HG02973 (cell line): ENCODE measurements around the gene C4B.
"Not testable (repeated sequence)": the region's sequence is repeated elsewhere in the genome, so short reads cannot be mapped to it uniquely, and the experiment has no call there.

ENCODE experiments used
- ATAC-seq: cut with Tn5 transposase; IDR thresholded peaks from one replicate; pipeline ENCODE4 v1.9.1; 2021; ENCODE audit warnings: moderate library complexity; ENCODE audit not compliant: unreplicated experiment

Gene C4B

DNA sequence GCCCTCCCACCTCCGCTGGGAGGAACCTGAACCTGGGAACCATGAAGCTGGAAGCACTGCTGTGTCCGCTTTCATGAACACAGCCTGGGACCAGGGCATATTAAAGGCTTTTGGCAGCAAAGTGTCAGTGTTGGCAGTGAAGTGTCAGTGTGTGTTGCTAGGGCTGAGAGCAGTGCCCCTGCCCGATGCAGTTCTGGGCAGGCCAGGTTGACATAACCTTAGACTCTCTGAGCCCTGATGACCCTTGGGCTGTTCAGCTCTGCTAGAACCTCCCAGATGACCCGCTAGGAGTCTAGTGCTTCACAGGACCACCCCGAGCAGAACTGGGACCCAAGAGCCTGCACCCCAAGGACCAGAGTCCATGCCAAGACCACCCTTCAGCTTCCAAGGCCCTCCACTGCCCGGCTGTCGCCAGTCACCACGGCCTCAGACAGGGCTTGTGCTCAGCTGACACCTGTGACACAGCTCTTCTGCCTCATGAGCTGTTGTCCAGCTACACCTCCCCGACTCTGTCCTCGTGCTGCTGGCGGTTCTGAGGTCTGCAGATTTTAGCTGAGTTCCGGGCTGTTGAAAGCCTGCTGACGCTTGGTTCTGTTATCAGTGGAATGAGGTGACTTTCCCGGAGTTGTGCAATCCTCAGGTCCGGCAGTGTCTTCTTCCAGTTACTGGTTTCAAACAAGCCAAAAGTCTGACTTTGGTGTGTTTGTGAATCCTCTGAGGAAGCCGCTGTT, 20.9 kb downstream of the C4B start:
- not testable (repeated sequence) for ATAC-seq

DNA sequence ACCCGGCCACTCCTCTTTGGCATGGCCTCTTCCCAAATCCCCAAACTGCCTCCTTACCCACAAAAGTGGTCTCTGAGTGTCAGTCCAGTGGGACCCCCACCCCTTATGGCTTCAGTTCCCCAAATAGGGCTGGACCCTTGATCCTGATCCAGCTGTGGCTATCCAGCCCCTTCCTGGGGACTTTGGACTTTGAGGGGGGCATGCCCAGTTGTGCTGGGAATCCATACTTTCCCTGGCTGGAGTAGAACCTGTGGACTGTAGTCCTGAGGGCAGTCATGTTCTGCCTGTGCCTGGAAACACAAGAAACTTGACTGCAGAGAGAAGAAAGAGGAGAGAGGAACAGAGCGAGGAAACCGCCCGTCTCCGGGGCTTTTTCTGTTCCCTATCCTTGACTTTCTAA, 22.5 kb downstream of the C4B start:
- ATAC-seq: not testable (repeated sequence)

DNA sequence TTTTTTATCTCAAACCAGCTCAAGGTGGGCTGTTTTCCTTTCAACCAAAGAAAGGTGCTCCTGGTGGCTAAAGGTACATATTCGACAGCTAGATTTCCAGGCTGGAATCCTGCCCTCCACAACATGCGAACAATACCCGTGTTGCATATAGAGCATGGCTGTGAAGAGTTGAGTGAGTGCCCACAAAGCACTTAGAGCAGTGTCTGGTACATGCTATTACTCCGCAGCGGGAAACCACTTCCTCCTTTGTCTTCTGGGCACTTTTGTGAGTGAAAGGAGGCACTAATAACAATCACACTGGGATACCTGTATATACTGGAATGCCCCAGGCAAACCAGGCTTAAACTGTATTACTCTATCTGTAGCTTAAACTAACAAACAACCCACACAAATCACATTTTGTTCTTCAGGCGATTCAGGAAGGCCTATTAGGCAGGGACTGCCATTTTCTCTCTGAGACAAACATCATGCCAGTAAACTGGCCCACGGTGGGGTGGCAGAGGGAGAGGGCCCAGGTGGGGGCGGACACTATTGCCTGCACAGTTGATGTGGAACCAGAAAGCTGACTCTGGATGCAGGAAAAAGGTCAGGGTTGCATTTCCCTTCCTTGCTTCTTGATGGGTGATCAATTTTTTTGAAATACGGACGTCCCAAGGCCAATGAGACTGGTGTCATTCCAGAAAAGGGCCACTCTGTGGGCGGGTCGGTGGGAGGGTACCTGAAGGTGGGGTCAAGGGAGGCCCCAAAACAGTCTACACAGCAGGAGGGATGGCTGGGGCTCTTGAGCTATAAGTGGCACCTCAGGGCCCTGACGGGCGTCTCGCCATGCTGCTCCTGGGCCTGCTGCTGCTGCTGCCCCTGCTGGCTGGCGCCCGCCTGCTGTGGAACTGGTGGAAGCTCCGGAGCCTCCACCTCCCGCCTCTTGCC, 23.3 kb downstream of the C4B start, which contains the start of gene CYP21A2:
TSS of gene CYP21A2 (plus strand) at position 818 of the 927 bp plus-strand sequence. CDS start at position 826, 8 bp downstream.
- ATAC-seq: not testable (repeated sequence)

DNA sequence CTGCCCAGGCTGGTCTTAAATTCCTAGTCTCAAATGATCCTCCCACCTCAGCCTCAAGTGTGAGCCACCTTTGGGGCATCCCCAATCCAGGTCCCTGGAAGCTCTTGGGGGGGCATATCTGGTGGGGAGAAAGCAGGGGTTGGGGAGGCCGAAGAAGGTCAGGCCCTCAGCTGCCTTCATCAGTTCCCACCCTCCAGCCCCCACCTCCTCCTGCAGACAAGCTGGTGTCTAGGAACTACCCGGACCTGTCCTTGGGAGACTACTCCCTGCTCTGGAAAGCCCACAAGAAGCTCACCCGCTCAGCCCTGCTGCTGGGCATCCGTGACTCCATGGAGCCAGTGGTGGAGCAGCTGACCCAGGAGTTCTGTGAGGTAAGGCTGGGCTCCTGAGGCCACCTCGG, 24.3 kb downstream of the C4B start:
- not testable (repeated sequence) for ATAC-seq

DNA sequence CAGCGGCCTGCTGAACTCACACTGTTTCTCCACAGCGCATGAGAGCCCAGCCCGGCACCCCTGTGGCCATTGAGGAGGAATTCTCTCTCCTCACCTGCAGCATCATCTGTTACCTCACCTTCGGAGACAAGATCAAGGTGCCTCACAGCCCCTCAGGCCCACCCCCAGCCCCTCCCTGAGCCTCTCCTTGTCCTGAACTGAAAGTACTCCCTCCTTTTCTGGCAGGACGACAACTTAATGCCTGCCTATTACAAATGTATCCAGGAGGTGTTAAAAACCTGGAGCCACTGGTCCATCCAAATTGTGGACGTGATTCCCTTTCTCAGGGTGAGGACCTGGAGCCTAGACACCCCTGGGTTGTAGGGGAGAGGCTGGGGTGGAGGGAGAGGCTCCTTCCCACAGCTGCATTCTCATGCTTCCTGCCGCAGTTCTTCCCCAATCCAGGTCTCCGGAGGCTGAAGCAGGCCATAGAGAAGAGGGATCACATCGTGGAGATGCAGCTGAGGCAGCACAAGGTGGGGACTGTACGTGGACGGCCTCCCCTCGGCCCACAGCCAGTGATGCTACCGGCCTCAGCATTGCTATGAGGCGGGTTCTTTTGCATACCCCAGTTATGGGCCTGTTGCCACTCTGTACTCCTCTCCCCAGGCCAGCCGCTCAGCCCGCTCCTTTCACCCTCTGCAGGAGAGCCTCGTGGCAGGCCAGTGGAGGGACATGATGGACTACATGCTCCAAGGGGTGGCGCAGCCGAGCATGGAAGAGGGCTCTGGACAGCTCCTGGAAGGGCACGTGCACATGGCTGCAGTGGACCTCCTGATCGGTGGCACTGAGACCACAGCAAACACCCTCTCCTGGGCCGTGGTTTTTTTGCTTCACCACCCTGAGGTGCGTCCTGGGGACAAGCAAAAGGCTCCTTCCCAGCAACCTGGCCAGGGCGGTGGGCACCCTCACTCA, 25.0 kb downstream of the C4B start:
- not testable (repeated sequence) for ATAC-seq

DNA sequence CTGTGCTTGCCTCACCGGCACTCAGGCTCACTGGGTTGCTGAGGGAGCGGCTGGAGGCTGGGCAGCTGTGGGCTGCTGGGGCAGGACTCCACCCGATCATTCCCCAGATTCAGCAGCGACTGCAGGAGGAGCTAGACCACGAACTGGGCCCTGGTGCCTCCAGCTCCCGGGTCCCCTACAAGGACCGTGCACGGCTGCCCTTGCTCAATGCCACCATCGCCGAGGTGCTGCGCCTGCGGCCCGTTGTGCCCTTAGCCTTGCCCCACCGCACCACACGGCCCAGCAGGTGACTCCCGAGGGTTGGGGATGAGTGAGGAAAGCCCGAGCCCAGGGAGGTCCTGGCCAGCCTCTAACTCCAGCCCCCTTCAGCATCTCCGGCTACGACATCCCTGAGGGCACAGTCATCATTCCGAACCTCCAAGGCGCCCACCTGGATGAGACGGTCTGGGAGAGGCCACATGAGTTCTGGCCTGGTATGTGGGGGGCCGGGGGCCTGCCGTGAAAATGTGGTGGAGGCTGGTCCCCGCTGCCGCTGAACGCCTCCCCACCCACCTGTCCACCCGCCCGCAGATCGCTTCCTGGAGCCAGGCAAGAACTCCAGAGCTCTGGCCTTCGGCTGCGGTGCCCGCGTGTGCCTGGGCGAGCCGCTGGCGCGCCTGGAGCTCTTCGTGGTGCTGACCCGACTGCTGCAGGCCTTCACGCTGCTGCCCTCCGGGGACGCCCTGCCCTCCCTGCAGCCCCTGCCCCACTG, 25.9 kb downstream of the C4B start:
- not testable (repeated sequence) for ATAC-seq

DNA sequence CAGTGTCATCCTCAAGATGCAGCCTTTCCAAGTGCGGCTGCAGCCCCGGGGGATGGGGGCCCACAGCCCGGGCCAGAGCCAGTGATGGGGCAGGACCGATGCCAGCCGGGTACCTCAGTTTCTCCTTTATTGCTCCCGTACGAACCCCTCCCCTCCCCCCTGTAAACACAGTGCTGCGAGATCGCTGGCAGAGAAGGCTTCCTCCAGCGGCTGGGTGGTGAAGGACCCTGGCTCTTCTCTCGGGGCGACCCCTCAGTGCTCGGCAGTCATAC, 26.4 kb downstream of the C4B start:
- not testable (repeated sequence) for ATAC-seq

DNA sequence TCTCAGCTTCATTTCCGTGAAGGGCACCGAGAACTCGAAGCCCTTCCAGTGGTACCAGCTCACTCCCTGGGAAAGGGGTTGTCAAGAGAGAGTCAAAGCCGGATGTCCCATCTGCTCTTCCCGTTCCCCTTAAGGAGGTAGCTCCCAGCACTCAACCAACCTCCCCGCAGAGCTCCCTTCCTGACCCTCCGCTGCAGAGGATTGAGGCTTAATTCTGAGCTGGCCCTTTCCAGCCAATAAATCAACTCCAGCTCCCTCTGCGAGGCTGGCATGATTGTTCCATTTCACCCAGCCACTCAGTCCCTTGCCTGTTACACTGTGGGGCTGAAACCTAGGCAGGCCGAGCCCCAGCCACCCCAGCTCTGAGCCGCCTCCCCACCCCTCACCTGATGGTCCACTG, 26.8 kb downstream of the C4B start:
- ATAC-seq: not testable (repeated sequence)

DNA sequence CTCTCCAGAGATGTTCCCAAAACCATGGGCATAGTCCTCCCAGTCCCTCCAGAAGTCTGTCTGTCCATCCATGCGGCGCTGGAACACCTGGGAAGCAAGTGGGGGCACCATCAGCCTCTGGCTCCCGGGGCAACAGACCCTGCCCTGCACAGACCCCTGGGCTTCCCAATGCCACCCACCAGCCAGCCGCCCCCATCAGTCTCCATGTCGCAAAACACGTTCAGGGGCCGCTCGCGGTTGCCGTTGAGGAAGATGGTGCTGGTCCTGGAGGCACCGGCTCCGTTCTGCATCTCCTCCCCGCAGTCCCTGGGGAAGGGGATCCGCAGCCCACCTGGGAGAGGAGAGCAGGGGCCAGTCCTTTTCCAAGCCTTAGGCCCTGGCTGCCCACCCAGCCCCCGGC, 27.7 kb downstream of the C4B start:
- not testable (repeated sequence) for ATAC-seq

DNA sequence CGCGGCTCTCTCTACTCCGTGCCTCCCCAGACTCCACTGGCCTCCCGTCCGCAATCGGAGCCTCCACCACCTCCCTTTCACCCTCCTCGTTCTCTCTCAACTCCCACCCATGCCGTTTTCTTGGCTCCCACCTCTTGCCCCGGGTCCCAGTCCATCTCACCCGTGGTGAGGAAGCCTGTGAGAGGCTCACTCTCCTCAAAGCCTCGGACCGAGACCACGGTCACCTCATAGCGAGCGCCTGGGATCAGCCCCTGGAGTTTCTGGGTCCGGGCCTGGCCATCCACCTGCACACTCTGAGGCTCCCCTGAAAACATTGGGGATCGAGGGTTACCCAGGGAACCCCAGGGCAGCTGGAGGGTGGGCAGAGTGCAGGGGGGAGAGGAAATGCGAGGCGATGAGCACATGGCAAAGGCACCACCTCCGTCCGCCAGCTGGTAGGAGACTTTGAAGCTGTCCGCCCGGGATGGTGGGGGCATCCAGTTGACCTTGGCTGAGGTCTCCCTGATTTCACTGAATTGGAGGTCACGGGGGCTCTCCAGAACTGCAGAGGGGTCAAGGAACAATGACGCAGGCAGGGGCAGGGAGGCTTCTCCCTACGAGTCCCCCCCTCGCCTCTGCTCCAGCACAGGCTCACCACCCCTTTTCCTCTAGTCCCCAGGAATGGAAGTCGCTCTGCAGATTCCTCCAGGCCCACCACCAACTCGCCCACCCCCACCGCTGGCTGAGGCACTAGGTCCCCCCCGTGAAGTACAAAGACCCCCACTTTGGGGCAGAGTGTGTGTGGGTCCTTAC, 29.2 kb downstream of the C4B start:
- not testable (repeated sequence) for ATAC-seq

DNA sequence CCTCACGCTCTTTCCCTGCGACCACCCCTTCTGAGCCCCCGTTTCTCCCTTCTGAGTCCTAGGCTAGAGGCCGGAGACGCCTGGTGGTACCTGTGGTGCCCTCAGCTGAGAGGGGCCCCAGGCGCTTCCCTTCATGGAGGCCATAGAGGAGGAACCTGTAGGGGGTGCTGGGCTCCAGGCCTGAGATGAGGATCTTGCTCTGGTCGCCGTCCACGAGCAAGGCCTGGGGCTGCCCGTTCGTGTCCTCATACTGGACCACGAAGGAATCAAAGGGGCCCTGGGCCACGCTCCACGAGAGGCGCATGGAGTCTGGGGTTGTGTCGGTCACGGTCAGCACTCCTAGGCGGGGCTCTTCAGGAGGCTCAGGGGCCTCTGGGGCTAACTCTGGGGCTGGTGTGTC, 30.3 kb downstream of the C4B start:
- ATAC-seq: not testable (repeated sequence)

DNA sequence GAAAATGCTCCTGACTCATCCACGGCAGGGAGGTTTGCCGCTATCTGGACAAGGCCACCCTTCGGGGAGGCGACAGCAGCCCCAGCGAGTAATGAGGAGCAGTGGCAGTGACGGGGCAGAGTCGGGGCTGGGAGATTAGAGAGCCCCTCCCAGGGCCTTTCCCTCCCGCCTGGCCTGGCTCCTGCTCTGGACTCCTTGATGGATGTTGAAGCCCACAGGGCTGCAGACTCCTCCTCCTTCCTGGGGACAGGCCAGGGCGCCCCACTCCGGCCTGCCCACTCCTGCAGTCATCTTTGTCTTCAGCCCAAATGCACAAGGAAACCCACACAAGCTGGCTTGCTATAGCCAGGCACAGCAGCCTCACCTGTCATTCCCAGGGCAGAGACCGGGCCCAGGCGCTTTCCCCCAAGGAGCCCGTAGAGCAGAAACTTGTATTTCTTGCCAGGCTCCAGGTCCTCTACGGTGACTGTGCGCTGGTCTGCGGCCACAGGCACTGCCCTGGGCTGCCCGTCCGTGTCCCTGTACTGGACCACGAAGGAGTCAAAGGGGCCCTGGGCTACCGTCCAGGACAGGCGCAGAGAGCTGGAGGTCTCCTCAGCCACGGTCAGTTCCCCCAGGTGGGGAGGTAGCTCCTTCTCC, 31.3 kb downstream of the C4B start:
- ATAC-seq: no peak

DNA sequence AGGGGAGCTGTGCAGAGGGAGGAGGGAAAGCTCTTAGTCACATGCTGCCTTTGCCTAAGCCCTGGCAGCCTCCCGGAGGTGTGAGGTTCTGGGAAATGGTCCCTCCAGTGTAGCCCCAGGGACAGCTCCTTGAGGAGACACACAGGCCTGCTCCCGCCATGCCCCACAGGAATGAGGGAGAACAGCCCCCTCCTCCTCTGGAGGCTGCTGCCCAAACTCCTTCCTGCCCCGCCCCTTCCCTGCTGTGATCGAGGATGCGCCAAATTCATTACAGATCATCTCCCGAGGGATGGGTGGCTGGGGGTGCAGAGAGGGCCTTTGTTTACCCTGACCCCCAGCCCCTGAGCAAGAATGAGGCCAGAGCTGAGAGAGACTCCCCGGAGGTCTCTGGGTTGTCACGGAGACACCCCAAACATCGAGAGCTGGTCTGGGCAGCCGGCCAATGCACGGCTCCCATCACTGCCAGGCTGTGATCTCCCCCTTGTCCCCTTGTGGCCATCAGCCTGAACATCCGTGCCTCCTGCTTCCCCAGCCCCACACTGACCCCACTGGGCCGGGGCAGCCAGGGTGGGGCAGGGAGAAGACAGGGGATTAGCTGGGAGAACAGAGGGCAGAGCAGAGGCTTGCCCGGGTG, 32.0 kb downstream of the C4B start:
- no peak for ATAC-seq

DNA sequence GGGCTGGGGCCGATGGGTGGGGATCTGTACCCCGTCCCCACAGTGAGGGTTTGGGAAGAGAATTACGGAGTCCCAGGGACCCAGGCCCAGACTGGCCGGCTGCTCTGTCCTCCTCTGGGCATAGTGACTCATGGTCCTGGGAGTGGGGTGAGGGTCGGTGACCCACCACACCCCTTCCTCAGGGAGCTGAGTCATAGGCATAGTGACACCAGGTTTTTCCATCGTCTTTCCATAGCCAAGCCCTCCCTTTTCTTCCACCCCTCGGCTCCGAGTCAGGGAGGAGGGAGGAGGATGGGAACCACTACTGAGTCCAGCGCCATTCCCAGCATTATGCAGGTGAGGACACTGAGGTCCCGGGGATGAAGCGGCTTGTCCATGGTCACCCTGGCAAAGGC, 32.5 kb downstream of the C4B start:
- ATAC-seq: no peak

DNA sequence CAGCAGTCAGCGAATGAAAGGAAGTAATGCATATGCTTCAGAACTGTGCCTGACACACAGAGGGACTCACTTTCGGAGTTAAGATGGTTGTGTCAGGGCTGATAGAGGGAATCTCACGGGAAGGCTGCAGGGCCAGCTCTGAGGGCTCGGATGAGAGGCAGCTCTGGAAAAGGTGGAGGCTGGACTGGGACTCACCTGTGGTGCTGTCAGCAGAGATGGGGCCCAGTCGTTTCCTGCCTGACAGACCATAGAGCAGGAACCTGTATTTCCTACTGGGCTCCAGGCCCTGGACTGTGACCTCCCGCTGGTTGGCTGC, 32.9 kb downstream of the C4B start:
- ATAC-seq: no peak

DNA sequence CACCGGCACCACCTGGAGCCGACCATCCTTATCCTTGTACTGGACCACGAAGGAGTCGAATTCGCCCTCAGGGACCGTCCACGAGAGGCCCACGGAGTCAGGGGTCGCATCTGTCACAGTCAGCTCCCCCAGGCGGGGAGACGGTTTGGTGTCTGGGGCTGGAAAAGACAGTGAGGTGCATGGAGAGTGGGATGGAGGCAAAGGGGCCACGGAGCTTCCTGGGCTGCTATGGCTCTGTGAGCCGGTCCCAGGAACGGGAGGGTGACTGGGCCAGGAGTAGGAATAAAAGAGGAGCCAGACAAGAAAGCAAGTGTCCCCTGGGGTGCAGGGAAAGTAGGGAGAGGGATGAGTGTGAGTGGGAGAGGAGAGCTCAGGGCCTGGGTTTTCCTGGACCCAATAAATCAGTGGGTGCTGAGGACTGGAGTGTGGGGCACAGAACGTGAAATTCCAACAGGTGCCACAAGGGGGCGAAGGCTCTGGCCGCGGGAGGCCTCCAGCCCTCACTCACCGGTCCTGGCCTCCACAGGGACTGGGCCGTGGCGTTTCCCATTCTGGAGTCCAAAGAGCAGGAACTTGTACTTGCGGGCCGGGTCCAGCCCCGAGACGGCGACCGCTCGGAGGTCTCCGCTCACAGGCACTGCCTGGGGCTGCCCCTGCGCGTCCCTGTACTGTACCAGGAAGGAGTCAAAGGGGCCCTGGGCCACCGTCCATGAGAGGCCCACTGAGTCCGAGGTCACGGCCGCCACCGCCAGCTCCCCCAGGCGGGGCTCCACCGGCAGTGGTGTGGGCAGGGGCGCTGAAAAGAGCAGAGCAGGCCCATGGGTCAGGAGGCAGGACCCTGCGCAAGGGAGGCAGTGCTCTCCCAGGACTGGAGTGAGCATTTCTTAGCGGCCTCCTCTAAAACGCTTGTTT, 33.5 kb downstream of the C4B start:
- no peak for ATAC-seq

DNA sequence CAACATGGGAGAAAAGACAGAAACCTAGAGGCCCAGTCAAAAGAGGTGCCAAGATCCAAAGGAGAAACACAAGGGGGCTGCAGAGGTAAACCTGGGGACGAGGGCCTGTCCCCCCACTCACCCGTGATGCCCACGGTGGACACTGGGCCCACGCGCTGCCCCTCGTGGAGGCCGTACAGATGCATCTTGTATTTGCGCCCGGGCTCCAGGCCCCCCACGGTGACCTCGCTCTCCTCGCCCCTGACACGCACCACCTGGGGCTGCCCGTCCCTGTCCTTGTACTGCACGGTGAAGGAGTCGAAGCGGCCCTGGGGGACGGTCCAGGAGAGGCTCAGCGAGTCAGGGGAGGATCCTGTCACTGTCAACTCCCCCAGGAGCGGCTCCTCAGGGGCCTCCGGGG, 34.6 kb downstream of the C4B start:
- ATAC-seq: not testable (repeated sequence)

DNA sequence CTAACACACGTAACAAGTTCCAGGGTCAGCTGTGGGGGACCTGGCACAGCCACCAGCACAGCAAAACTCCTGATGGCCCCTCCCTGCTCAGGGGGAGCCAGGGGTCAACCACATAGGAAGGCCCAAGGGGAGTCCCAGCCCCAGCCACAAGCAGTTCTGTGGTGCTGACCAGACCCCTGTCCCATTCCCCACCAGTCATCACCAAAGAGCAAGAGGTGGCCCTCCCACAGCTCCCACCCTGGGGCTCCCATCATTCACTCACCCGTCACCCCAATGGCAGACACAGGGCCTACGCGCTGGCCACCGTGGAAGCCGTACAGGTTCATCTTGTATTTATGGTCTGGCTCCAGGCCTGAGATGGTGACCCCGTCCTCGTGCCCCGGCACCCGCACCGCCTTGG, 35.1 kb downstream of the C4B start:
- not testable (repeated sequence) for ATAC-seq
